Right lobe of liver (tissue), 6 donors: Measurements from ENCODE around the gene CAMTA1. TPM values are rescaled to one million over a fixed set of nuclear protein-coding genes. Genes with fewer than 3 reads are reported as not detected.

Experiments used
- ATAC-seq, 4 donors: fragments of 200-7000 bp; cut with Tn5 transposase; one replicate each; pipeline ENCODE4 v1.9.1; 2020; ENCODE audit warnings: mild to moderate bottlenecking in 4 of 4, moderate library complexity in 4 of 4
- DNase-seq, 3 donors: peaks; one replicate each; pipeline ENCODE4 v3.0.0-alpha.2; 2020
- H3K27ac ChIP-seq, 3 donors: fragments of 200-600 bp; one replicate each; pipeline ENCODE4 v1.8.0; 2022
- H3K27me3 ChIP-seq, 2 donors: fragments of 200-600 bp; one replicate each; pipeline ENCODE4 v1.8.0; 2022
- H3K36me3 ChIP-seq, 4 donors: fragments of 200-600 bp; sonication (generic) in 1 of 4; one replicate each; pipeline versions ENCODE4 v1.5.1 to v1.8.0; 2017 to 2022; ENCODE audit warnings: control low read depth in 1 of 4
- H3K4me1 ChIP-seq, 4 donors: fragments of 200-600 bp; sonication (generic) in 1 of 4; one replicate each; pipeline versions ENCODE4 v1.5.1 to v1.8.0; 2017 to 2022; ENCODE audit warnings: control low read depth in 1 of 4
- H3K4me3 ChIP-seq, 3 donors: fragments of 200-600 bp; one replicate each; pipeline ENCODE4 v1.8.0; 2022
- H3K9me3 ChIP-seq, 4 donors: fragments of 200-600 bp; sonication (generic) in 1 of 4; one replicate each; pipeline versions ENCODE4 v1.5.1 to v1.8.0; 2017 to 2022; ENCODE audit warnings: control low read depth in 1 of 4
- CTCF ChIP-seq, 4 donors: fragments of 200-600 bp in 3 of 4; fragments of 450-650 bp in 1 of 4; IDR thresholded peaks; one replicate each; pipeline versions ENCODE4 v1.5.1 to v1.8.0; 2016 to 2022; ENCODE audit warnings: antibody characterized with exemption in 4 of 4, mild to moderate bottlenecking in 2 of 4
- POLR2A ChIP-seq: fragments of 450-650 bp; IDR thresholded peaks from one replicate; pipeline ENCODE4 v1.6.1; 2017; ENCODE audit warnings: antibody characterized with exemption, mild to moderate bottlenecking
- WGBS: methylation state at CpG from one replicate; pipeline ENCODE4 v1.1.6; 2018; ENCODE audit warnings: low coverage, low lambda C conversion rate; ENCODE audit not compliant: insufficient coverage; ENCODE audit errors: missing lambda C conversion rate; 5-methylcytosine and 5-hydroxymethylcytosine counted together
- intact Hi-C, 2 donors: fragments of 100-400 bp; cut with DNase I; formaldehyde crosslinking; loops; one replicate each; pipeline versions ENCODE4 v1.11.2 to v1.14.1; 2022
- total RNA-seq, 6 experiments: library from RNA; depleted of rRNA in 2 of 6; stranded (reverse); fragments of >200 nt in 2 of 6; fragmentation: NEBNext Ultra II Directional in 3 of 6; extraction: Animal tissue kit (Norgen Biotek cat#: 25700) in 3 of 6; gene quantifications; one replicate each; pipeline versions ENCODE4 v1.1.0 to v1.2.4, GENCODE V29; 2016 to 2023
- donor health status: DM: no; HTN: yes; CAD: no.
- donor health status: DM: no; HTN: no; CAD: no.
- donor health status: DM: no; HTN: no; CAD: no.
- donor health status: DM: no; HTN: yes; CAD: no.
- donor health status: DM: no; HTN: yes; CAD: no.

Gene CAMTA1
- total RNA-seq, 6 experiments from 2014 or later: 32.3 to 49.4 (median 37.2) TPM

- WGBS: 69% methylated on average over 7 of the region's 9 CpGs
- intact Hi-C loops: no loop called here
These were observed 129.5 kb downstream of the CAMTA1 start for GRCh38 chr1:6914706-6915105.

GRCh38 chr1:6915999-6916565 lies 130.8 kb downstream of the CAMTA1 start:
- no peak for ATAC-seq
- no peak overlapping the region for H3K4me3 ChIP-seq
- no peak overlapping the region for H3K27ac ChIP-seq
- WGBS: 70% methylated on average over 8 of the region's 17 CpGs
- no peaks in the 10 kb centered on the region for H3K36me3 ChIP-seq
- H3K9me3 ChIP-seq: no peaks in the 10 kb centered on the region
- DNase-seq: no peak
- no peaks in the 10 kb centered on the region for H3K4me1 ChIP-seq
- intact Hi-C loops: no loop called here
- TF ChIP-seq CTCF (IDR thresholded peaks at IDR 0.05) (no peak), POLR2A (no peak)
- no peaks in the 10 kb centered on the region for H3K27me3 ChIP-seq

More at GRCh38 chr1:6914706-6915105, 129.5 kb downstream of the CAMTA1 start:
- DNase-seq (no peak), ATAC-seq (no peak)
- Histone ChIP-seq H3K9me3 (no peaks in the 10 kb centered on the region), H3K36me3 (no peaks in the 10 kb centered on the region), H3K4me3 (no peak overlapping the region), H3K27me3 (no peaks in the 10 kb centered on the region), H3K4me1 (peaks cover 0 to 8% (median 0%) of the 10 kb centered on the region in 4 donors), H3K27ac (no peak overlapping the region)
- TF ChIP-seq CTCF (IDR thresholded peaks at IDR 0.05): no peak
- no peak for TF ChIP-seq POLR2A

GRCh38 chr1:6917067-6917466 lies 131.8 kb downstream of the CAMTA1 start:
- Histone ChIP-seq H3K27ac (no peak overlapping the region), H3K4me3 (no peak overlapping the region), H3K36me3 (no peaks in the 10 kb centered on the region), H3K9me3 (no peaks in the 10 kb centered on the region), H3K4me1 (no peaks in the 10 kb centered on the region), H3K27me3 (no peaks in the 10 kb centered on the region)
- intact Hi-C loops: no loop called here
- DNase-seq: no peak
- 75% methylated on average over 4 of the region's 4 CpGs for WGBS
- TF ChIP-seq POLR2A (no peak), CTCF (IDR thresholded peaks at IDR 0.05) (no peak)
- no peak for ATAC-seq

- no peak for ATAC-seq
- Histone ChIP-seq H3K36me3 (no peaks in the 10 kb centered on the region), H3K4me3 (no peak overlapping the region), H3K27me3 (no peaks in the 10 kb centered on the region), H3K27ac (no peak overlapping the region), H3K9me3 (no peaks in the 10 kb centered on the region), H3K4me1 (no peaks in the 10 kb centered on the region)
- intact Hi-C loops: no loop called here
- DNase-seq: no peak
- WGBS: 73% methylated on average over 3 of the region's 13 CpGs
- TF ChIP-seq POLR2A: no peak
- TF ChIP-seq CTCF (IDR thresholded peaks at IDR 0.05): no peak
These were observed 133.1 kb downstream of the CAMTA1 start for GRCh38 chr1:6918186-6918924.
